Keratinocyte (primary cell): ENCODE data around the gene SAXO1.

ENCODE experiments used
- EZH2 ChIP-seq: IDR thresholded peaks from one replicate; pipeline ENCODE4 v1.6.1; 2012; ENCODE audit warnings: inconsistent platforms, mild to moderate bottlenecking, low read length, moderate library complexity
- TF ChIP-seq, protein P1 (sequence below), 3 experiments: IDR thresholded peaks in 1 of 3; conservative IDR thresholded peaks in 1 of 3; optimal IDR thresholded peaks in 1 of 3; 2 replicates in 2 of 3; 3 replicates in 1 of 3; pipeline versions ENCODE3 to v1.5.1; 2011; ENCODE audit warnings: low read length in 3 of 3, mild to moderate bottlenecking in 3 of 3, moderate library complexity in 2 of 3, control low read depth in 1 of 3, inconsistent platforms in 1 of 3; ENCODE audit not compliant: insufficient read depth in 2 of 3; ENCODE audit errors: extremely low read depth in 1 of 3

DNA sequence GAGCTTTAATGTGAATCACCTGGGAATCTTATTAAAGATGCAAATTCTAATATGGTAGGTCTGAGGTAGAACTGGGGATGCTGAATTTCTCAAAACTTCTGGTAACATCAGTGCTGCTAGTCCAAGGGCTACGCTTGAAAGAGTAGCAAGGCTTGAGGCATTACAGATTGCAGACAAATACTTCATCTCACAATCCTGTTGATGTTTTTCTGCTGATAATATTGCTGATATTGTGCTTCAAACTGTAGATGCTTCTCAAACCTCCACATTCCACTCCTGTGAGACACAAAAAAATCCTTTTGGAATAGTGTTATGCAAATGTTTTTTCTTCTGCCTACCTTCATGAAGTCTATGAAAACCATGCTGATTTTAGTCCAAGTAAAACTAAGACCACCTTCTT lies 139.5 kb downstream of the SAXO1 start:
- TF ChIP-seq, protein P1, sequence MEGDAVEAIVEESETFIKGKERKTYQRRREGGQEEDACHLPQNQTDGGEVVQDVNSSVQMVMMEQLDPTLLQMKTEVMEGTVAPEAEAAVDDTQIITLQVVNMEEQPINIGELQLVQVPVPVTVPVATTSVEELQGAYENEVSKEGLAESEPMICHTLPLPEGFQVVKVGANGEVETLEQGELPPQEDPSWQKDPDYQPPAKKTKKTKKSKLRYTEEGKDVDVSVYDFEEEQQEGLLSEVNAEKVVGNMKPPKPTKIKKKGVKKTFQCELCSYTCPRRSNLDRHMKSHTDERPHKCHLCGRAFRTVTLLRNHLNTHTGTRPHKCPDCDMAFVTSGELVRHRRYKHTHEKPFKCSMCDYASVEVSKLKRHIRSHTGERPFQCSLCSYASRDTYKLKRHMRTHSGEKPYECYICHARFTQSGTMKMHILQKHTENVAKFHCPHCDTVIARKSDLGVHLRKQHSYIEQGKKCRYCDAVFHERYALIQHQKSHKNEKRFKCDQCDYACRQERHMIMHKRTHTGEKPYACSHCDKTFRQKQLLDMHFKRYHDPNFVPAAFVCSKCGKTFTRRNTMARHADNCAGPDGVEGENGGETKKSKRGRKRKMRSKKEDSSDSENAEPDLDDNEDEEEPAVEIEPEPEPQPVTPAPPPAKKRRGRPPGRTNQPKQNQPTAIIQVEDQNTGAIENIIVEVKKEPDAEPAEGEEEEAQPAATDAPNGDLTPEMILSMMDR (optimal IDR thresholded peaks at IDR 0.05 in 1 of 3, IDR thresholded peaks at IDR 0.05 in 1 of 3, conservative IDR thresholded peaks at IDR 0.05 in 1 of 3; ENCODE audit: extremely low read depth in 1 of 3, insufficient read depth in 2 of 3, low read length in 3 of 3): no peak
- no peak for TF ChIP-seq EZH2
